ENCODE data around the gene BPGM. TPM values are rescaled to one million over a fixed set of nuclear protein-coding genes. Genes with fewer than 3 reads are reported as not detected.
A peak's percentile ranks its signal among the peaks of the same experiment; 100 is the strongest.

Gene BPGM
- total and polyA plus RNA-seq, 7 donors, result 10.1 to 55.7 (median 14.9) TPM

DNA sequence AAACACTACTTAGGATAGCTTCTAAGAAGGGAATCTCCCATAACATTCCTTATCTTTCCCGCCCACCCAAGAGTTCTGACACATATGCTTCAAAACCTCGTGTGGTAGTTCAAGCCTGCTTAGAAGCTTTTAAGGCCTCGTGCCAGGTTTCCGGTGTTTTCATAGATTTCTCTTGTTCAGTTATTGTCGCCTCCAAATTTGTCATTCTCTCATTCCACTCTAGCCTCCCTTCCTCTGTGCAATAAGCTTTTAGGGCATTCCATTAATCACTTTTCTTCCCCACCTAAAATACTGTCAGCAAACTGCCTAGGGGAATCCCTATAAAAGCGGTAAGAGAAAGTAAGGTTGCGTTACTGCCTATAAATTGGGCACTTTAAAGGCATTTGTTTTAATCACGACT, 718 bp upstream of the BPGM start:
- H3K4me1 ChIP-seq, result peaks cover 16% of the 10 kb centered on the region
- peak overlapping the region; percentile 91 for H3K27ac ChIP-seq
- TF ChIP-seq, protein P1, sequence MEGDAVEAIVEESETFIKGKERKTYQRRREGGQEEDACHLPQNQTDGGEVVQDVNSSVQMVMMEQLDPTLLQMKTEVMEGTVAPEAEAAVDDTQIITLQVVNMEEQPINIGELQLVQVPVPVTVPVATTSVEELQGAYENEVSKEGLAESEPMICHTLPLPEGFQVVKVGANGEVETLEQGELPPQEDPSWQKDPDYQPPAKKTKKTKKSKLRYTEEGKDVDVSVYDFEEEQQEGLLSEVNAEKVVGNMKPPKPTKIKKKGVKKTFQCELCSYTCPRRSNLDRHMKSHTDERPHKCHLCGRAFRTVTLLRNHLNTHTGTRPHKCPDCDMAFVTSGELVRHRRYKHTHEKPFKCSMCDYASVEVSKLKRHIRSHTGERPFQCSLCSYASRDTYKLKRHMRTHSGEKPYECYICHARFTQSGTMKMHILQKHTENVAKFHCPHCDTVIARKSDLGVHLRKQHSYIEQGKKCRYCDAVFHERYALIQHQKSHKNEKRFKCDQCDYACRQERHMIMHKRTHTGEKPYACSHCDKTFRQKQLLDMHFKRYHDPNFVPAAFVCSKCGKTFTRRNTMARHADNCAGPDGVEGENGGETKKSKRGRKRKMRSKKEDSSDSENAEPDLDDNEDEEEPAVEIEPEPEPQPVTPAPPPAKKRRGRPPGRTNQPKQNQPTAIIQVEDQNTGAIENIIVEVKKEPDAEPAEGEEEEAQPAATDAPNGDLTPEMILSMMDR (IDR thresholded peaks at IDR 0.05), result no peak
- no peaks in the 10 kb centered on the region for H3K9me3 ChIP-seq
- whole genome bisulfite sequencing, 3 donors, result 1 to 2% (median 1%) methylated on average over 8 of the region's 8 CpGs
- H3K4me3 ChIP-seq, result peak overlapping the region; percentile 91
- DNase-seq (no peak), ATAC-seq (peak in 1 of 4 donors; percentile 28)
- no peaks in the 10 kb centered on the region for H3K36me3 ChIP-seq (ENCODE audit: insufficient read depth in 1 of 2, low read depth in 1 of 2)
- intact Hi-C loops (cut with DNase I), result no loop called here
- H3K27me3 ChIP-seq (ENCODE audit: insufficient read depth in 3 of 3, low read length in 2 of 3), result no peaks in the 10 kb centered on the region

DNA sequence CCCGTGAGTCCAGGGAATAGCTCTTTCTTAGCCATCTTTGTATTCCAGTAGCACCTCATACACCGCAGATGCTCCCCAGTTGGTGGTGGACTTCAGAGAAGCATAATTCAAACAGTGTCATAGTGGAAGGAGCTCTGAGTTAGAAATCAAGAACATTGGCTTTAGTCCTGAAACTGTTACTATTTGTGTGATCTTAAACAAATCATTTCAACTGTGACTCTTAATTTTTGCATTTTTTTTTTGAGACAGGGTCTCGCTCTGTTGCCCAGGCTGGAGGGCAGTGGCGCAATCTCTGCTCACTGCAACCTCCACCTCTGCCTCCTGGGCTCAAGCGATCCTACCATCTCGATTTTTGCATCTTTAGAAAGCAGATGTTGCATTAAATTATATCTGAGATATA, 1.8 kb downstream of the BPGM start:
- ATAC-seq (no peak), DNase-seq (no peak)
- no peaks in the 10 kb centered on the region for H3K9me3 ChIP-seq
- no peaks in the 10 kb centered on the region for H3K27me3 ChIP-seq (ENCODE audit: insufficient read depth in 3 of 3, low read length in 2 of 3)
- TF ChIP-seq, protein P1 (IDR thresholded peaks at IDR 0.05), result no peak
- WGBS, 3 donors, result 91 to 94% (median 94%) methylated on average over 6 of the region's 6 CpGs
- intact Hi-C loops (cut with DNase I), result no loop called here
- peaks cover 16% of the 10 kb centered on the region for H3K4me1 ChIP-seq
- no peak overlapping the region for H3K27ac ChIP-seq
- no peak overlapping the region for H3K4me3 ChIP-seq
- no peaks in the 10 kb centered on the region for H3K36me3 ChIP-seq (ENCODE audit: insufficient read depth in 1 of 2, low read depth in 1 of 2)

DNA sequence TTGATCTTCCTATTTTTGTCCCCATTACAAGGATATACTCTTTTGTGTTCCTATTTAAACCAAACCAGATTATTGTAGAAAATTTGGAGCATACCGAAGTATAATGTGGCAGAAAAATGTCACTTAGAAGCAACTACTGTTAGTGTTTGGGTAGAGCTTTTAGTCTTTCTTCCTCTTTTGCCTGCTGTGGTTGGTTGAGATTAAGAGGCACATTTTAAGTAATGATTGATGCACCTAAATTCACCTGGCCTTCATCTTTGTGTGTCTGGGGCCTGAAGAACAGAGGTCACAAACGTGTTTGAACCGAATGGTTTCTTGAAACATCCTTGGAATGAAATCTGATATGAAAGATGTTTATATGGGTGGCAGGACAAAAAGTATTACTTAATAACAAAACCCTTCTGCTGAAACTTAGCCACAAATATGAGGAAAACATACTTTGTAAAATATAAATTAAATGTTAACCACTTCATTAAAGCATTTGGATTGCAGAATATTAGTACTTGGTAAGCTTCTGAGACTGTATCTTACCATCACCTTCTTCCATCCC, 2.6 kb downstream of the BPGM start:
- intact Hi-C loops (cut with DNase I), result no loop called here
- no peaks in the 10 kb centered on the region for H3K36me3 ChIP-seq (ENCODE audit: insufficient read depth in 1 of 2, low read depth in 1 of 2)
- DNase-seq, result no peak
- H3K9me3 ChIP-seq, result no peaks in the 10 kb centered on the region
- no peaks in the 10 kb centered on the region for H3K27me3 ChIP-seq (ENCODE audit: insufficient read depth in 3 of 3, low read length in 2 of 3)
- ATAC-seq, result no peak
- 47 to 65% (median 52%) methylated on average over 3 of the region's 3 CpGs for WGBS, 3 donors
- no peak overlapping the region for H3K4me3 ChIP-seq
- H3K27ac ChIP-seq, result no peak overlapping the region
- TF ChIP-seq, protein P1 (IDR thresholded peaks at IDR 0.05), result no peak
- H3K4me1 ChIP-seq, result peaks cover 16% of the 10 kb centered on the region

DNA sequence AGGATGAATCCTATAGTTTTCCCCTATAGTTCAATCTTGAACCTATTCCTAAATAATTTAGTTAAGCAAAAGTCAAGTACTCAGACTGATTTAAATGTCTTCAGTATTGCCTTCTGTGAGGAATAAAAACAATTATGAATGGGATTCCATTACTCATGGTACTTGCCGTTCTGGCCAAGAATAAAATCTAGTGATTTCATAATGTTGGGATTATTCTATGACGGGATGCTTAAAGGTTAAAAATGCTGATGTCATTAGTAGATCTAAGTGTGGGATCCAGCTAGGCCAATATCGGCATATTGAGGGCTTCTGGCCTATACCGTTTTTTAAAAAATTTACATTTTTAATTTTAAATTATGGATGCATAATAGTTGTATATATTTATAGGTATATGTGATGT, 5.3 kb downstream of the BPGM start:
- no peak overlapping the region for H3K4me3 ChIP-seq
- H3K9me3 ChIP-seq, result no peaks in the 10 kb centered on the region
- H3K4me1 ChIP-seq, result peaks cover 6% of the 10 kb centered on the region
- WGBS, 3 donors, result 64 to 85% (median 65%) methylated on average over 4 of the region's 4 CpGs
- intact Hi-C loops (cut with DNase I), result no loop called here
- TF ChIP-seq, protein P1 (IDR thresholded peaks at IDR 0.05), result no peak
- no peak for DNase-seq
- no peaks in the 10 kb centered on the region for H3K27me3 ChIP-seq (ENCODE audit: insufficient read depth in 3 of 3, low read length in 2 of 3)
- no peak for ATAC-seq
- H3K27ac ChIP-seq, result no peak overlapping the region
- no peaks in the 10 kb centered on the region for H3K36me3 ChIP-seq (ENCODE audit: insufficient read depth in 1 of 2, low read depth in 1 of 2)

All from psoas muscle (tissue), 8 donors.